Brain pericyte (primary cell): Measurements from ENCODE around the gene SMPD3.
A peak's percentile ranks its signal among the peaks of the same experiment; 100 is the strongest.
"Not testable (repeated sequence)": the region's sequence is repeated elsewhere in the genome, so short reads cannot be mapped to it uniquely, and the experiment has no call there.

Source experiments
- DNase-seq: peaks from one replicate; pipeline ENCODE4 v3.0.0-alpha.2; 2012; ENCODE audit warnings: low read depth, low spot score

Gene SMPD3

GRCh38 chr16:68448360-68448970 lies at the start of gene SMPD3:
Gene SMPD3, minus strand, starts transcription at chr16:68448508. Its CDS starts 76,327 bp downstream, at chr16:68372181.
- peak; percentile 94 for DNase-seq

- DNase-seq, result no peak
Measured at GRCh38 chr16:68496689-68497088, 48.4 kb upstream of the SMPD3 start.

- not testable (repeated sequence) for DNase-seq
Measured at GRCh38 chr16:68494261-68494660, 46.0 kb upstream of the SMPD3 start.

- DNase-seq, result no peak
Measured at GRCh38 chr16:68493412-68494070, 45.2 kb upstream of the SMPD3 start.

- DNase-seq, result no peak
Measured at GRCh38 chr16:68492543-68493411, 44.5 kb upstream of the SMPD3 start.

- DNase-seq, result no peak
Measured at GRCh38 chr16:68492151-68492542, 43.8 kb upstream of the SMPD3 start.

- no peak for DNase-seq
Measured at GRCh38 chr16:68491576-68491950, 43.3 kb upstream of the SMPD3 start.

- DNase-seq, result no peak
Measured at GRCh38 chr16:68490829-68491575, 42.7 kb upstream of the SMPD3 start.

GRCh38 chr16:68490358-68490757 lies 42.0 kb upstream of the SMPD3 start:
- DNase-seq, result no peak

- DNase-seq, result no peak
Measured at GRCh38 chr16:68488554-68488953, 40.2 kb upstream of the SMPD3 start.

GRCh38 chr16:68487669-68488068 lies 39.4 kb upstream of the SMPD3 start:
- no peak for DNase-seq

GRCh38 chr16:68487203-68487514 lies 38.9 kb upstream of the SMPD3 start:
- no peak for DNase-seq

- DNase-seq, result no peak
Measured at GRCh38 chr16:68486502-68487202, 38.3 kb upstream of the SMPD3 start.

- DNase-seq, result no peak
Measured at GRCh38 chr16:68481636-68482035, 33.3 kb upstream of the SMPD3 start.

- no peak for DNase-seq
Measured at GRCh38 chr16:68480084-68480995, 32.0 kb upstream of the SMPD3 start.

- DNase-seq, result no peak
Measured at GRCh38 chr16:68479271-68479670, 31.0 kb upstream of the SMPD3 start.

- DNase-seq, result no peak
Measured at GRCh38 chr16:68478526-68479250, 30.4 kb upstream of the SMPD3 start.

GRCh38 chr16:68475071-68475470 lies 26.8 kb upstream of the SMPD3 start:
- DNase-seq, result no peak

GRCh38 chr16:68473358-68474070 lies 25.2 kb upstream of the SMPD3 start:
- no peak for DNase-seq
